NCI-H748 (cell line): ENCODE results near the gene H2AZ2.
A peak's percentile ranks its signal among the peaks of the same experiment; 100 is the strongest.

Experiments
- DNase-seq: peaks from one replicate; lab custom pipeline; 2025; ENCODE audit not compliant: unreplicated experiment; lab: John Stamatoyannopoulos, UW

Gene H2AZ2

GRCh38 chr7:44847920-44848634 is at the start of gene H2AZ2:
TSS of gene H2AZ2 (minus strand) at chr7:44848087. CDS start at chr7:44847971, 116 bp downstream.
- DNase-seq: peak; percentile 100

- DNase-seq: no peak
Observed at GRCh38 chr7:44897309-44897708, 49.4 kb upstream of the H2AZ2 start.

GRCh38 chr7:44894888-44895580 is 47.1 kb upstream of the H2AZ2 start:
- no peak for DNase-seq

- DNase-seq: no peak
Observed at GRCh38 chr7:44893710-44894234, 45.9 kb upstream of the H2AZ2 start.

- no peak for DNase-seq
Observed at GRCh38 chr7:44891791-44892190, 43.9 kb upstream of the H2AZ2 start.

- DNase-seq: no peak
Observed at GRCh38 chr7:44891372-44891771, 43.5 kb upstream of the H2AZ2 start.

GRCh38 chr7:44889086-44889781 is 41.3 kb upstream of the H2AZ2 start:
- no peak for DNase-seq

GRCh38 chr7:44887293-44887692 is 39.4 kb upstream of the H2AZ2 start:
- DNase-seq: no peak

GRCh38 chr7:44885394-44886317 is 37.8 kb upstream of the H2AZ2 start, which contains the start of gene PURB:
TSS of gene PURB (minus strand) at chr7:44885530. CDS start at chr7:44885348, 182 bp downstream.
- DNase-seq: peak; percentile 96

GRCh38 chr7:44884621-44885393 is 36.9 kb upstream of the H2AZ2 start:
- peak; percentile 66 for DNase-seq

- no peak for DNase-seq
Observed at GRCh38 chr7:44883961-44884620, 36.2 kb upstream of the H2AZ2 start.

- no peak for DNase-seq
Observed at GRCh38 chr7:44882899-44883298, 35.0 kb upstream of the H2AZ2 start.

GRCh38 chr7:44881610-44882009 is 33.7 kb upstream of the H2AZ2 start:
- DNase-seq: no peak

GRCh38 chr7:44881066-44881600 is 33.2 kb upstream of the H2AZ2 start:
- no peak for DNase-seq

GRCh38 chr7:44880317-44881018 is 32.6 kb upstream of the H2AZ2 start:
- no peak for DNase-seq

- DNase-seq: no peak
Observed at GRCh38 chr7:44876393-44876792, 28.5 kb upstream of the H2AZ2 start.

GRCh38 chr7:44875241-44875640 is 27.4 kb upstream of the H2AZ2 start:
- DNase-seq: no peak

GRCh38 chr7:44872787-44873186 is 24.9 kb upstream of the H2AZ2 start:
- no peak for DNase-seq
